Suprapubic skin (tissue), 4 donors: ENCODE data around the gene DCAF17. TPM values are rescaled to one million over a fixed set of nuclear protein-coding genes. Genes with fewer than 3 reads are reported as not detected.

Experiments
- DNase-seq, 2 donors: peaks; one replicate each; pipeline ENCODE4 v3.0.0-alpha.2; 2019; ENCODE audit warnings: low spot score in 2 of 2
- H3K27ac ChIP-seq: fragments of 200-600 bp; sonication (generic); one replicate; pipeline ENCODE4 v1.5.1; 2019
- H3K27me3 ChIP-seq: fragments of 200-600 bp; sonication (generic); one replicate; pipeline ENCODE4 v1.5.1; 2019
- H3K36me3 ChIP-seq: fragments of 200-600 bp; sonication (generic); one replicate; pipeline ENCODE4 v1.5.1; 2019
- H3K4me1 ChIP-seq: fragments of 200-600 bp; sonication (generic); one replicate; pipeline ENCODE4 v1.5.1; 2019
- H3K4me3 ChIP-seq: fragments of 200-600 bp; sonication (generic); one replicate; pipeline ENCODE4 v1.5.1; 2019; ENCODE audit warnings: mild to moderate bottlenecking
- H3K9me3 ChIP-seq: fragments of 200-600 bp; sonication (generic); one replicate; pipeline ENCODE4 v1.5.1; 2019
- CTCF ChIP-seq, 2 donors: fragments of 200-600 bp in 1 of 2; fragments of 450-650 bp in 1 of 2; sonication (generic) in 1 of 2; IDR thresholded peaks; one replicate each; pipeline ENCODE4 v1.5.1; 2016 to 2019; ENCODE audit warnings: antibody characterized with exemption in 2 of 2, mild to moderate bottlenecking in 1 of 2, moderate library complexity in 1 of 2
- EP300 ChIP-seq: sonication (generic); formaldehyde crosslinking; IDR thresholded peaks from one replicate; pipeline ENCODE4 v1.6.1; 2017; ENCODE audit warnings: antibody characterized with exemption
- POLR2A ChIP-seq, 2 donors: fragments of 450-650 bp; IDR thresholded peaks; one replicate each; pipeline ENCODE4 v1.6.1; 2017; ENCODE audit warnings: antibody characterized with exemption in 2 of 2, mild to moderate bottlenecking in 2 of 2, moderate library complexity in 2 of 2
- POLR2AphosphoS5 ChIP-seq, 3 donors: sonication (generic); formaldehyde crosslinking; IDR thresholded peaks; one replicate each; pipeline ENCODE4 v1.6.1; 2017; ENCODE audit warnings: antibody characterized with exemption in 3 of 3
- WGBS: methylation state at CpG from one replicate; pipeline ENCODE4 v1.1.5; 2018; 5-methylcytosine and 5-hydroxymethylcytosine counted together
- total RNA-seq, 4 donors: library from RNA; depleted of rRNA; stranded (reverse); fragments of >200 nt; gene quantifications; one replicate each; pipeline ENCODE4 v1.1.0, GENCODE V29; 2016

Gene DCAF17
- total RNA-seq, 4 donors from 2014 or later: 12.1 to 25.1 (median 15.1) TPM

GRCh38 chr2:171400395-171400794 is 33.6 kb upstream of the DCAF17 start:
- Histone ChIP-seq H3K27ac (no peak overlapping the region), H3K9me3 (peaks cover 7% of the 10 kb centered on the region), H3K4me1 (no peaks in the 10 kb centered on the region), H3K27me3 (no peaks in the 10 kb centered on the region), H3K36me3 (no peaks in the 10 kb centered on the region), H3K4me3 (no peak overlapping the region)
- TF ChIP-seq POLR2AphosphoS5 (IDR thresholded peaks at IDR 0.05) (no peak), POLR2A (IDR thresholded peaks at IDR 0.05) (no peak), CTCF (IDR thresholded peaks at IDR 0.05) (no peak), EP300 (no peak)
- DNase-seq: no peak
- 86% methylated on average over 3 of the region's 3 CpGs for WGBS

- peaks cover 7% of the 10 kb centered on the region for H3K9me3 ChIP-seq
- no peak for DNase-seq
- 100% methylated on average over 1 of the region's 1 CpG for WGBS
These were observed 32.1 kb upstream of the DCAF17 start for GRCh38 chr2:171401947-171402346.

GRCh38 chr2:171402906-171403580 is 31.0 kb upstream of the DCAF17 start:
- 77% methylated on average over 4 of the region's 4 CpGs for WGBS
- TF ChIP-seq POLR2A (IDR thresholded peaks at IDR 0.05) (no peak), EP300 (no peak), CTCF (IDR thresholded peaks at IDR 0.05) (no peak), POLR2AphosphoS5 (IDR thresholded peaks at IDR 0.05) (no peak)
- Histone ChIP-seq H3K9me3 (peaks cover 7% of the 10 kb centered on the region), H3K4me1 (no peaks in the 10 kb centered on the region), H3K4me3 (no peak overlapping the region), H3K27me3 (no peaks in the 10 kb centered on the region), H3K36me3 (no peaks in the 10 kb centered on the region), H3K27ac (no peak overlapping the region)
- no peak for DNase-seq

More at GRCh38 chr2:171401947-171402346, 32.1 kb upstream of the DCAF17 start:
- Histone ChIP-seq H3K4me1 (no peaks in the 10 kb centered on the region), H3K4me3 (no peak overlapping the region), H3K27ac (no peak overlapping the region), H3K36me3 (no peaks in the 10 kb centered on the region), H3K27me3 (no peaks in the 10 kb centered on the region)
- TF ChIP-seq POLR2A (IDR thresholded peaks at IDR 0.05) (no peak), POLR2AphosphoS5 (IDR thresholded peaks at IDR 0.05) (no peak), CTCF (IDR thresholded peaks at IDR 0.05) (no peak), EP300 (no peak)

GRCh38 chr2:171404261-171404660 is 29.8 kb upstream of the DCAF17 start:
- Histone ChIP-seq H3K27me3 (no peaks in the 10 kb centered on the region), H3K36me3 (no peaks in the 10 kb centered on the region), H3K4me1 (peaks cover under 1% of the 10 kb centered on the region), H3K9me3 (peaks cover 7% of the 10 kb centered on the region), H3K4me3 (no peak overlapping the region), H3K27ac (no peak overlapping the region)
- no peak for TF ChIP-seq CTCF (IDR thresholded peaks at IDR 0.05)
- WGBS: 75% methylated on average over 5 of the region's 5 CpGs
- no peak for DNase-seq

GRCh38 chr2:171404719-171405118 is 29.3 kb upstream of the DCAF17 start:
- no peak for DNase-seq
- H3K9me3 ChIP-seq: peaks cover 7% of the 10 kb centered on the region
- H3K4me3 ChIP-seq: no peak overlapping the region
- H3K4me1 ChIP-seq: peaks cover 5% of the 10 kb centered on the region
- no peaks in the 10 kb centered on the region for H3K36me3 ChIP-seq
- TF ChIP-seq POLR2AphosphoS5 (IDR thresholded peaks at IDR 0.05): no peak
- TF ChIP-seq POLR2A (IDR thresholded peaks at IDR 0.05): no peak
- TF ChIP-seq EP300: no peak
- TF ChIP-seq CTCF (IDR thresholded peaks at IDR 0.05): no peak
- WGBS: 96% methylated on average over 2 of the region's 2 CpGs
- H3K27me3 ChIP-seq: no peaks in the 10 kb centered on the region
- no peak overlapping the region for H3K27ac ChIP-seq
